WTC11 (cell line): ENCODE measurements around the gene PLCB2. TPM values are rescaled to one million over a fixed set of nuclear protein-coding genes. Genes with fewer than 3 reads are reported as not detected.

ENCODE experiments used
- ATAC-seq: fragments of 200-7000 bp; cut with Tn5 transposase; 2 replicates; pipeline ENCODE4 v1.10.0; 2021; ENCODE audit warnings: mild to moderate bottlenecking, moderate library complexity
- CTCF ChIA-PET: fragments of 300-600 bp; sonication (Branson Sonifier 250); formaldehyde crosslinking; loops from one replicate; lab custom pipeline; 2021; ENCODE audit warnings: antibody characterized with exemption; lab: Charles Lee
- POLR2A ChIA-PET: fragments of 350-600 bp; sonication (Branson Sonifier 250); formaldehyde crosslinking; loops from one replicate; lab custom pipeline; 2021; ENCODE audit warnings: antibody characterized with exemption; lab: Charles Lee
- DNase-seq: peaks from one replicate; pipeline ENCODE4 v3.0.0; 2021; ENCODE audit warnings: low spot score
- H3K27ac Mint-ChIP-seq: 2 replicates; pipeline ENCODE4 v1.8.0; 2021; ENCODE audit warnings: mixed read lengths
- H3K27me3 Mint-ChIP-seq: 2 replicates; pipeline ENCODE4 v1.8.0; 2021; ENCODE audit warnings: low read depth, mild to moderate bottlenecking, moderate library complexity, mixed read lengths
- H3K36me3 Mint-ChIP-seq: 2 replicates; pipeline ENCODE4 v1.8.0; 2021; ENCODE audit warnings: mixed read lengths
- H3K4me1 Mint-ChIP-seq: 2 replicates; pipeline ENCODE4 v1.8.0; 2022; ENCODE audit warnings: mixed read lengths
- H3K4me3 Mint-ChIP-seq: 2 replicates; pipeline ENCODE4 v1.8.0; 2021; ENCODE audit warnings: mild to moderate bottlenecking, moderate library complexity, mixed read lengths
- H3K9me3 Mint-ChIP-seq: 2 replicates; pipeline ENCODE4 v1.8.0; 2021; ENCODE audit warnings: mixed read lengths
- NR3C1 ChIP-seq: sonication (generic); formaldehyde crosslinking; conservative IDR thresholded peaks from 2 replicates; pipeline ENCODE4 v1.8.1; 2023; ENCODE audit warnings: low read depth, mild to moderate bottlenecking, missing genetic modification reagents
- RORB ChIP-seq: fragments of 250-450 bp; sonication (Bioruptor Pico); IDR thresholded peaks from 2 replicates; pipeline ENCODE4 v1.9.0; 2021; ENCODE audit warnings: mild to moderate bottlenecking
- STAT6 ChIP-seq: sonication (generic); formaldehyde crosslinking; conservative IDR thresholded peaks from 2 replicates; pipeline ENCODE4 v1.8.1; 2023; ENCODE audit warnings: mild to moderate bottlenecking, low read depth, missing genetic modification reagents, moderate library complexity
- USF2 ChIP-seq: sonication (generic); formaldehyde crosslinking; IDR thresholded peaks from 2 replicates; pipeline ENCODE4 v1.8.1; 2023; ENCODE audit warnings: mild to moderate bottlenecking, missing genetic modification reagents, moderate library complexity
- ZNF425 ChIP-seq: fragments of 250-450 bp; sonication (Bioruptor Pico); conservative IDR thresholded peaks from 2 replicates; pipeline ENCODE4 v1.9.0; 2021; ENCODE audit warnings: mild to moderate bottlenecking
- ZNF532 ChIP-seq: fragments of 250-450 bp; sonication (Bioruptor Pico); IDR thresholded peaks from 2 replicates; pipeline ENCODE4 v1.9.0; 2021; ENCODE audit warnings: mild to moderate bottlenecking, borderline replicate concordance
- ZNF671 ChIP-seq: fragments of 250-450 bp; sonication (Bioruptor Pico); IDR thresholded peaks from 2 replicates; pipeline ENCODE4 v1.8.0; 2021; ENCODE audit warnings: mild to moderate bottlenecking
- total RNA-seq: library from RNA; stranded (reverse); gene quantifications from 3 replicates; pipeline ENCODE4 v1.2.3, GENCODE V29; 2021
- TF ChIP-seq, protein P1 (sequence below): sonication (generic); formaldehyde crosslinking; IDR thresholded peaks from 2 replicates; pipeline ENCODE4 v1.8.1; 2022; ENCODE audit warnings: low read depth, mild to moderate bottlenecking, moderate library complexity, missing genetic modification reagents, borderline replicate concordance

The PLCB2 gene
- total RNA-seq, 1 experiment from 2014 or later: 15.2 TPM

GRCh38 chr15:40329804-40330203, 22.1 kb upstream of the PLCB2 start (continued):
- TF ChIP-seq, protein P1, sequence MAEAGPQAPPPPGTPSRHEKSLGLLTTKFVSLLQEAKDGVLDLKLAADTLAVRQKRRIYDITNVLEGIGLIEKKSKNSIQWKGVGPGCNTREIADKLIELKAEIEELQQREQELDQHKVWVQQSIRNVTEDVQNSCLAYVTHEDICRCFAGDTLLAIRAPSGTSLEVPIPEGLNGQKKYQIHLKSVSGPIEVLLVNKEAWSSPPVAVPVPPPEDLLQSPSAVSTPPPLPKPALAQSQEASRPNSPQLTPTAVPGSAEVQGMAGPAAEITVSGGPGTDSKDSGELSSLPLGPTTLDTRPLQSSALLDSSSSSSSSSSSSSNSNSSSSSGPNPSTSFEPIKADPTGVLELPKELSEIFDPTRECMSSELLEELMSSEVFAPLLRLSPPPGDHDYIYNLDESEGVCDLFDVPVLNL (CRISPR knock-in tag): no peak
- TF ChIP-seq ZNF532 (CRISPR knock-in tag) (no peak), NR3C1 (CRISPR knock-in tag) (no peak)

DNA sequence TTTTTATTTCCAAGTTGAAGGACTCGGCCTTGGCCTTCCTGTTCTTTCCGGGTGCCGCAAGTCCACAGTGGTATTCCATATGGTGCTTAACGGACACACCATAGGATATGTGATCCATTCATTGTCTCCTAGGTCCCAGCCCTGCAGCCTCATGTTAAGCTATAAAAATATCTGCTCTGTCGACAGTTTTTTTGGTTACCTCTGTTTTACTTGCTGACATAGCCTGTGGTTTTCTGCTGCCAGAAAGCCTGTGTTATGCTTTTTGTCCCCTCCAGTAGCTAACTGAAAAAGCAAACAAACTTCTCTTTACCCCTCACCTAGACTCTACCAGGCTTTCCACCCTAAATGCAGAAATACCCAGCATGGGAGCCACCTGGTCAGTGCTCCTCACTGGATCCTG, 21.0 kb upstream of the PLCB2 start:
- Mint-ChIP-seq H3K4me3 (peak overlapping the region; percentile 38; the same call in 1 of the 2 replicates), H3K36me3 (peaks cover 15% of the 10 kb centered on the region; the same call in 1 of the 2 replicates), H3K27me3 (peaks cover 4% of the 10 kb centered on the region), H3K27ac (peak overlapping the region; percentile 83; the same call in 1 of the 2 replicates), H3K4me1 (peaks cover 52% of the 10 kb centered on the region), H3K9me3 (no peaks in the 10 kb centered on the region)
- POLR2A ChIA-PET: interaction anchor here (1.7 kb wide), 1 partner anchor 8 kb away, joined by 6 read pairs; no protein-coding TSS in a partner anchor
- DNase-seq (no peak), ATAC-seq (no peak)
- CTCF ChIA-PET: interaction anchor here (1.0 to 8.3 kb wide), 10 partner anchors 10 to 93 kb away, joined by 3 to 234 read pairs (median 18); partner anchors contain the start of genes ANKRD63, CCDC9B, IVD and PLCB2
- TF ChIP-seq USF2 (CRISPR knock-in tag) (no peak), STAT6 (CRISPR knock-in tag) (no peak), RORB (CRISPR knock-in tag) (no peak), ZNF671 (CRISPR knock-in tag) (no peak)

DNA sequence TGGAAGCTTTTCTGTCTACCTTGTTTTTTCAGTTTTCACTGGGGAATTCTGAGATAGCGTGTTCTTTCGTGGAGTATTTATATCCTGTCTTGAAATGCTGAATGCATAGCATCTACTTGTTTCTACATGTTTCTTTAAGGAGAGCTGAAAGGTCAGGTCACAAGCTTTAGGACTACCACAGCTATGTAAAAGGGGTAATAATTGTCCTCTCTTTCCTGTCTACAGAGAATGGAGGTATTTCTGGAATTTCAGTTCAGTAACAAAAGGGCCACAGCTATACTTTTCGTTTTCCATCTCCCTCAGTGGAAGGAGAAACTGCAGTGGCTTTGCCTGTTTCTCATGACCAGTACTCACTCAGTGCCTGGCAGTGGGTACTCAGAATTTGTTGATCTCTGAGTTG, 20.4 kb upstream of the PLCB2 start:
- Mint-ChIP-seq H3K36me3 (peaks cover 15% of the 10 kb centered on the region; the same call in 1 of the 2 replicates), H3K9me3 (no peaks in the 10 kb centered on the region), H3K27ac (peak overlapping the region; percentile 83), H3K4me3 (peak overlapping the region; percentile 38), H3K27me3 (peaks cover 4% of the 10 kb centered on the region), H3K4me1 (peaks cover 50% of the 10 kb centered on the region)
- ChIA-PET POLR2A (interaction anchor here (1.7 kb wide), 1 partner anchor 9 kb away, joined by 6 read pairs; no protein-coding TSS in a partner anchor), CTCF (interaction anchor here (1.0 to 8.3 kb wide), 13 partner anchors 11 to 94 kb away, joined by 3 to 234 read pairs (median 5); partner anchors contain the start of genes ANKRD63, CCDC9B, IVD and PAK6)
- ATAC-seq (no peak), DNase-seq (no peak)
- TF ChIP-seq ZNF425 (CRISPR knock-in tag): no peak
